ENCODE results near the gene TASL.
"Not testable (repeated sequence)": the region's sequence is repeated elsewhere in the genome, so short reads cannot be mapped to it uniquely, and the experiment has no call there.

The TASL gene

DNA sequence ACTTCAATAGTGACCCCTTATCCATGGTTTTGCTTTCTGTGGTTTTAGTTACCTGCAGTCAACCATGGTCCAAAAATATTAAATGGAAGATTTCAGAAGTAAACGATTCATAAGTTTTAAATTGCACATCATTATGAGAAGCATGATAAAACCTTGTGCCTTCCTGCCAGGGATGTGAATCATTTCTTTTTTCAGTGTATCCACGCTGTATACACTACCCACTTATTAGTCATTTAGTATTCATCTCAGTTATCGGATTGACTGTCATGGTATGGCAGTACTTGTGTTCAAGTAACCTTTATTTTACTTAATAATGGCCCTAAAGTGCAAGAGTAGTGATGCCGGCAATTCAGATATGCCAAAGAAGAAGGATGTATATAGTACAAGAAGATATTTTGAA is 37.7 kb upstream of the TASL start:
- DNase-seq (ENCODE audit: low read depth in 2 of 2), result peak; percentile 28 to 46
- TF ChIP-seq, protein P1, sequence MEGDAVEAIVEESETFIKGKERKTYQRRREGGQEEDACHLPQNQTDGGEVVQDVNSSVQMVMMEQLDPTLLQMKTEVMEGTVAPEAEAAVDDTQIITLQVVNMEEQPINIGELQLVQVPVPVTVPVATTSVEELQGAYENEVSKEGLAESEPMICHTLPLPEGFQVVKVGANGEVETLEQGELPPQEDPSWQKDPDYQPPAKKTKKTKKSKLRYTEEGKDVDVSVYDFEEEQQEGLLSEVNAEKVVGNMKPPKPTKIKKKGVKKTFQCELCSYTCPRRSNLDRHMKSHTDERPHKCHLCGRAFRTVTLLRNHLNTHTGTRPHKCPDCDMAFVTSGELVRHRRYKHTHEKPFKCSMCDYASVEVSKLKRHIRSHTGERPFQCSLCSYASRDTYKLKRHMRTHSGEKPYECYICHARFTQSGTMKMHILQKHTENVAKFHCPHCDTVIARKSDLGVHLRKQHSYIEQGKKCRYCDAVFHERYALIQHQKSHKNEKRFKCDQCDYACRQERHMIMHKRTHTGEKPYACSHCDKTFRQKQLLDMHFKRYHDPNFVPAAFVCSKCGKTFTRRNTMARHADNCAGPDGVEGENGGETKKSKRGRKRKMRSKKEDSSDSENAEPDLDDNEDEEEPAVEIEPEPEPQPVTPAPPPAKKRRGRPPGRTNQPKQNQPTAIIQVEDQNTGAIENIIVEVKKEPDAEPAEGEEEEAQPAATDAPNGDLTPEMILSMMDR (IDR thresholded peaks at IDR 0.05; ENCODE audit: low read depth, low read length), result no peak
- H3K4me3 ChIP-seq (replicated peaks in 1 of 2; ENCODE audit: low read depth in 2 of 2, low read length in 2 of 2), result no peak overlapping the region

DNA sequence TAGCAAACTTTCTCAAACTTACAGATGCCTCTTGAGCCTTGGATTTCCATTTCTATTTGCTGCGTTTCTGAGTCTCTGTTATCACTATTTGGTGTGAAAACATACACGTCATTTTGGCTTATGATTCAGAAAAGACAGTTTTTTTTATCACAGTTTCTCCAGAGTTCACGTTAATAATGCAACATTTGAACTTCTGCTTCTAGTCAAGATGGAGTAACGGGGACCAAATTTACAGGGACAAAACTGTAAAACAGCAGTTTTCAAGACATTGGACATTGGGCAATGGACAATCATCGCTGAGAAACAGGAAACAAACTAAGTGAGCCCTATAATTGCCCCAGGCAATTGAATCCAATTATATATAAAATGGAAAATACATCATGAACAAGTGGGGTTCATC is 36.2 kb upstream of the TASL start:
- TF ChIP-seq, protein P1 (IDR thresholded peaks at IDR 0.05; ENCODE audit: low read depth, low read length), result no peak
- no peak for DNase-seq (ENCODE audit: low read depth in 2 of 2)
- no peak overlapping the region for H3K4me3 ChIP-seq (replicated peaks in 1 of 2; ENCODE audit: low read depth in 2 of 2, low read length in 2 of 2)

DNA sequence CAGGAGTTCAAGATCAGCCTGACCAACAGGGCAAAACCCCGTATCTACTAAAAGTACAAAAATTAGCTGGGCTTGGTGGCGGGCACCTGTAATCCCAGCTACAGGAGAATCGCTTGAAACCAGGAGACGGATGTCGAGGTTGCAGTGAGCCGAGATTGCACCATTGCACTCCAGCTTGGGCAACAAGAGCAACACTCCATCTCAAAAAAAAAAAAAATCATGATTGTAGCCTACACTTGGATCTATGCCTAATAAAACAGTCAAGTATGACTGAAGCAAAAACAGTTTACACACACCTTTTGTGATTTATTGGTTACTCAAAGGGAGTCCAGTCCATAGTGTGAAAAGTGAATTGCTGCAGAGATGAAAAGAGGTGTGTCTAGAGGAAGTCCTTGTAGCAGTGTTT is 34.7 kb upstream of the TASL start:
- no peak for DNase-seq (ENCODE audit: low read depth in 2 of 2)
- no peak overlapping the region for H3K4me3 ChIP-seq (replicated peaks in 1 of 2; ENCODE audit: low read depth in 2 of 2, low read length in 2 of 2)
- TF ChIP-seq, protein P1 (IDR thresholded peaks at IDR 0.05; ENCODE audit: low read depth, low read length), result no peak

DNA sequence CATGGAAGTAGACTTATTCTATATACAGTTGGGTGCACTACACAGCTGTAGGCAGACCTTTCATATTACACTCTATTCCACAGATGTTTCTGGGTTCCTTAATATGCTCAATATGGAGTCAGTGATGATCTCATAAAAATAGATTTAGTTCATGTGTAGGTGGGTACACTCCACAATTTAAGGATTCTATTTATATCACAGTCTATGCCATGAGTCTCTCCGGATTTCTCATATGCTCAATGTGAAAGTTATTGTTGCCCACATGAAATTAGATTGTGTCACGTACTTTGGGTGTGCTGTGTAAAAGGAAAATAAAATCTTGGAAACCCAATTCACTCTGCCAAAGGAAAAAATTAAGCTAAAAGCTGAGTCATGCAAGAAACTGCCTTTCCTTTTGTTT is 32.5 kb upstream of the TASL start:
- TF ChIP-seq, protein P1 (IDR thresholded peaks at IDR 0.05; ENCODE audit: low read depth, low read length), result no peak
- DNase-seq (ENCODE audit: low read depth in 2 of 2), result no peak
- H3K4me3 ChIP-seq (replicated peaks in 1 of 2; ENCODE audit: low read depth in 2 of 2, low read length in 2 of 2), result no peak overlapping the region

DNA sequence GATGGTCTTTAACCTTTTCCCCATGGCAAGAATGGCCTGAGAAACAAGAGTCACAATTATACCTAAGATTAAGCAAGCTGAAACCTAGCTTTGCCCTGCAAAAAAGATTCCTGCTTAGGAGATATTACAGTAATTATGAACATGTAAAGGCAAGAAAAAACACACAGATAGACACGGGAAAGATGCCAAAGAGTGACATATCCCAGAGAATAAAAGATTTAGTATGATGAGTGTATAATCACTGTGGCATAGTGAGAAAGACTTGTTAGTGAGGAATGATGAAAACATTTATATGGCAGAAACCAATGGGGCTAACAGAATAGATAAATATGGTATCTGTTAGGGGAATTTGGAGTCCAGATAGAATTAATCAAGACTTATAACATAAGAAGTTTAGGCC is 29.6 kb upstream of the TASL start:
- TF ChIP-seq, protein P1 (IDR thresholded peaks at IDR 0.05; ENCODE audit: low read depth, low read length), result no peak
- no peak for DNase-seq (ENCODE audit: low read depth in 2 of 2)
- H3K4me3 ChIP-seq (replicated peaks in 1 of 2; ENCODE audit: low read depth in 2 of 2, low read length in 2 of 2), result no peak overlapping the region

DNA sequence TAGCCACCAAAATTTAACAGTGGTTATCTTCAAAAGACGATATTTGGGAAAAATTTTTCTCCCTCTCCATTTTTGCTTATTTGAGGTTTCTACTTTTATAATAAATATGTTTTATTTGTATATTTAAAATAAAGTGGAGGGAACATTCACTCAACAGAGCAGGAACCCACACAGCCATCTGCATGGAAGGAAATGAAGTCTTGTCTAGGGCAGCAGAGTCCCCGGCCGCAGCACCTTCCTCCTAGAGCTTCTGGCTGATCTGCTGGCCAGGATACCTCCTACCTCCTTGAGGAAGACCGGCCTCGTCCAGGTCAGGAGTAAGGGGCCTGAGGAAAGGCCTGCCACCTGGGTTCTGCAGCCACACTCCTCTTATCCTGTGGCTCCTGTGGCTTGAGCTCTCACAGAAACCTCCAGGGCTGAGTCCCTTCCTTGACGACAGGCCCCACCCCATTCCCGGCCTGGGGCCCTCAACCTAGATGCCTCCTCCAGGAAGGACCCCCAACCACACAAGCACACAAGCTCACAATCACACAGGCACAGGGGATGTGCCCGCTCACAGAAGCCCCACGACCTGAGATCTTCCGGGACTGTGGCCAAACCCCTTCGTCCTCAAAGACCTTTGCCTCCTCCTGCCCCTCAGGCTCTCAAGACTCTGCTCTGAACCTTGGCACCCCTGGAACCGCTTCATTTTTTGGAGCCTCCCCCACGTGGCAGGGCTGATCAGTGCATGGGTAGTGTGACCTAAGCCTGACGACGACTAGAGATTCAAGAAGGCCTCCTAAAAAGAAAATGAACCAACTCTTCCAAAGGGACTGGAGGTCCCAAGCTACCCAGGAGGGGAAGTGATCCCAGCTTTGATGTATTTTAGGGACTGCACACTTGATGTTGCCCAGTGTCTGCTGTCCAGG is 23.0 kb upstream of the TASL start:
- H3K4me3 ChIP-seq (replicated peaks in 1 of 2; ENCODE audit: low read depth in 2 of 2, low read length in 2 of 2); DNase-seq (ENCODE audit: low read depth in 2 of 2): not testable (repeated sequence)

DNA sequence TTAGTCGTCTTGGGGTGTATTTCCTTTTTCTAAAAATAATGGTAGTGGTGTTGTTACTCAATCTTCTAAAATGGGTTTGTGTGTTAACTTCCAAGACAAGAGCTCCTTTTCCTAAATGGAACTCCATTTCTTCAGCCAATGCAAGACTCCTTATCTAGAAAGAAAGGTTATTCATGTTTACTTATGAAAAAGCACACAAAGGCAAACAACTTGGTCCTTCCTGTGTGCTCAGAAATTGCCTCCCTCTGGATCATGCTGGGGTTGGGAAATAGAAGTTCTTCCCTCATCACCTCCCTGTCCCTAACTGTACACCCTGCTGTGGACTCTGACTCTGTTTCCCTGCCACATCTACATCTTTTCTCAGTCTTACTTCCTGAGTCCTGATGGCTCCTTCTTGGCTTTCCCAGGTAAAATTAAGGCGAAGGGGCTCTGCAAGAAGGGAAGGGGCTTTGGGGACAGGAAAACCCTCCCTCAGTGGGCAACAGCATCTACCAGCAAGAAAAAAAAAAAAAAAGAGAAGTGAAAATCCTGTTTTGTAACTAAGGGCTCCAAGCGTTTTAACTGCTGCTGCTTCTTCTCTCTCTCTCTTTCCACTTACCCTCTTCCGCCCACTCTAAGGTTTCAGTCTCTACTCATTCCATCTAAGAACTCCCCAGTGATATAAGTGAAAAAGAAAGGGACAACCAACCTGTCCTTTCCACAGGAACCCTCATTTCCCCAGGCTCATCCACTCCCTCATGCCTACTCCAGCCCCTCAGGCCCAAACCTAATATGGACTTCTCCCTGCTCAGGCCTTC is 19.8 kb upstream of the TASL start:
- no peak overlapping the region for H3K4me3 ChIP-seq (replicated peaks in 1 of 2; ENCODE audit: low read depth in 2 of 2, low read length in 2 of 2)
- TF ChIP-seq, protein P1 (IDR thresholded peaks at IDR 0.05; ENCODE audit: low read depth, low read length), result no peak
- DNase-seq (ENCODE audit: low read depth in 2 of 2), result no peak

Data from cardiac fibroblast (primary cell).